HEK293T (cell line): ENCODE results near the gene EIF5A2.

Source experiments
- CTCF ChIA-PET: fragments of 350-600 bp; formaldehyde crosslinking; extraction: SDS; loops from one replicate; lab custom pipeline; 2021; ENCODE audit warnings: antibody characterized with exemption, inconsistent platforms; lab: Yijun Ruan, JAX
- POLR2A ChIA-PET: fragments of 350-600 bp; formaldehyde crosslinking; extraction: SDS; loops from one replicate; lab custom pipeline; 2020; ENCODE audit warnings: antibody characterized with exemption, inconsistent platforms; lab: Yijun Ruan, JAX
- DNase-seq: peaks from one replicate; pipeline ENCODE4 v3.0.0; 2012; ENCODE audit warnings: mixed read lengths; ENCODE audit errors: extremely low spot score
- ARNT ChIP-seq: fragments of 450-650 bp; IDR thresholded peaks from 2 replicates; pipeline ENCODE4 v1.6.1; 2017; ENCODE audit warnings: mild to moderate bottlenecking
- BHLHE40 ChIP-seq: fragments of 450-650 bp; IDR thresholded peaks from 2 replicates; pipeline ENCODE4 v1.6.1; 2016; ENCODE audit warnings: mild to moderate bottlenecking, moderate library complexity, borderline replicate concordance
- CTBP1 ChIP-seq: fragments of 450-650 bp; IDR thresholded peaks from 2 replicates; pipeline ENCODE4 v1.6.1; 2016; ENCODE audit warnings: borderline replicate concordance
- ELF4 ChIP-seq: fragments of 450-650 bp; IDR thresholded peaks from 2 replicates; pipeline ENCODE4 v1.6.1; 2017; ENCODE audit warnings: antibody characterized with exemption
- FOXA1 ChIP-seq: fragments of 450-650 bp; IDR thresholded peaks from 2 replicates; pipeline ENCODE4 v1.6.1; 2016; ENCODE audit warnings: mild to moderate bottlenecking
- FOXK2 ChIP-seq: fragments of 450-650 bp; IDR thresholded peaks from 2 replicates; pipeline ENCODE4 v1.6.1; 2016; ENCODE audit warnings: mild to moderate bottlenecking
- L3MBTL2 ChIP-seq: fragments of 450-650 bp; conservative IDR thresholded peaks from 2 replicates; pipeline ENCODE4 v1.6.1; 2016; ENCODE audit warnings: mild to moderate bottlenecking
- LEF1 ChIP-seq: fragments of 450-650 bp; IDR thresholded peaks from 2 replicates; pipeline ENCODE4 v1.6.1; 2017; ENCODE audit warnings: mild to moderate bottlenecking, borderline replicate concordance
- NFRKB ChIP-seq: fragments of 450-650 bp; IDR thresholded peaks from 2 replicates; pipeline ENCODE4 v1.6.1; 2016; ENCODE audit warnings: mild to moderate bottlenecking, moderate library complexity
- SP1 ChIP-seq: fragments of 450-650 bp; IDR thresholded peaks from 2 replicates; pipeline ENCODE4 v1.6.1; 2017
- SUZ12 ChIP-seq: fragments of 450-650 bp; IDR thresholded peaks from 2 replicates; pipeline ENCODE4 v1.6.1; 2016; ENCODE audit warnings: mild to moderate bottlenecking
- TARDBP ChIP-seq: fragments of 450-650 bp; IDR thresholded peaks from 2 replicates; pipeline ENCODE4 v1.6.1; 2016
- ZNF384 ChIP-seq: fragments of 450-650 bp; IDR thresholded peaks from 2 replicates; pipeline ENCODE4 v1.6.1; 2016
- TF ChIP-seq, protein P1 (sequence below): fragments of 450-650 bp; IDR thresholded peaks from 2 replicates; pipeline ENCODE4 v1.6.1; 2016

EIF5A2 gene

GRCh38 chr3:170840291-170840859 is 68.1 kb downstream of the EIF5A2 start:
- ChIA-PET POLR2A (no interaction called here), CTCF (interaction anchor here (1.3 kb wide), 1 partner anchor 8 kb away, joined by 4 read pairs; no protein-coding TSS in a partner anchor)
- no peak for DNase-seq
- TF ChIP-seq TARDBP: no peak
- no peak for TF ChIP-seq FOXA1
- TF ChIP-seq ELF4: no peak
- no peak for TF ChIP-seq BHLHE40
- TF ChIP-seq L3MBTL2: no peak
- no peak for TF ChIP-seq SP1
- no peak for TF ChIP-seq NFRKB

- ChIA-PET CTCF (interaction anchor here (1.1 to 1.3 kb wide), 2 partner anchors 9 to 28 kb away, joined by 3 to 4 read pairs; no protein-coding TSS in a partner anchor), POLR2A (no interaction called here)
- DNase-seq: no peak
Observed at GRCh38 chr3:170839518-170840100, 68.8 kb downstream of the EIF5A2 start.

More at GRCh38 chr3:170839518-170840100, 68.8 kb downstream of the EIF5A2 start:
- TF ChIP-seq FOXK2 (no peak), LEF1 (no peak), ZNF384 (no peak), BHLHE40 (no peak), FOXA1 (no peak), ARNT (no peak), L3MBTL2 (no peak), NFRKB (no peak), SUZ12 (no peak), CTBP1 (no peak), SP1 (no peak)
- TF ChIP-seq, protein P1, sequence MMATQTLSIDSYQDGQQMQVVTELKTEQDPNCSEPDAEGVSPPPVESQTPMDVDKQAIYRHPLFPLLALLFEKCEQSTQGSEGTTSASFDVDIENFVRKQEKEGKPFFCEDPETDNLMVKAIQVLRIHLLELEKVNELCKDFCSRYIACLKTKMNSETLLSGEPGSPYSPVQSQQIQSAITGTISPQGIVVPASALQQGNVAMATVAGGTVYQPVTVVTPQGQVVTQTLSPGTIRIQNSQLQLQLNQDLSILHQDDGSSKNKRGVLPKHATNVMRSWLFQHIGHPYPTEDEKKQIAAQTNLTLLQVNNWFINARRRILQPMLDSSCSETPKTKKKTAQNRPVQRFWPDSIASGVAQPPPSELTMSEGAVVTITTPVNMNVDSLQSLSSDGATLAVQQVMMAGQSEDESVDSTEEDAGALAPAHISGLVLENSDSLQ: no peak
